Measurements from ENCODE around the gene MCM8. TPM values are rescaled to one million over a fixed set of nuclear protein-coding genes. Genes with fewer than 3 reads are reported as not detected.

Gene MCM8
- total and polyA plus RNA-seq, 2 experiments from 2014 or later, result 1.5 to 7.7 TPM

GRCh38 chr20:6024768-6025167 is 74.3 kb downstream of the MCM8 start:
- no peak overlapping the region for H2AFZ ChIP-seq
- no peak overlapping the region for H3K27ac ChIP-seq
- no peak overlapping the region for H3K9ac ChIP-seq
- WGBS, 2 experiments (ENCODE audit: low coverage in 1 of 2, low lambda C conversion rate in 2 of 2, missing lambda C conversion rate in 2 of 2), result 97 to 100% methylated on average over 1 of the region's 1 CpG
- H3K36me3 ChIP-seq (ENCODE audit: low read depth), result peaks cover 30% of the 10 kb centered on the region
- H3K79me2 ChIP-seq (ENCODE audit: insufficient read depth), result peaks cover 99% of the 10 kb centered on the region
- no peaks in the 10 kb centered on the region for H4K20me1 ChIP-seq (ENCODE audit: insufficient read depth)
- 0 out of 2 replicates have a peak, but pooled peaks cover 4% of the 10 kb centered on the region for H3F3A ChIP-seq (ENCODE audit: insufficient read depth)
- TF ChIP-seq EZH2 (IDR thresholded peaks at IDR 0.05; ENCODE audit: insufficient read depth, poor library complexity, severe bottlenecking), result no peak
- no peak for TF ChIP-seq EZH2phosphoT487 (IDR thresholded peaks at IDR 0.05; ENCODE audit: insufficient read depth, low read depth)
- H3K4me1 ChIP-seq (ENCODE audit: insufficient read depth), result peaks cover 10% of the 10 kb centered on the region; the same call in 1 of the 2 replicates
- no peak overlapping the region for H3K4me2 ChIP-seq (ENCODE audit: unreplicated experiment)
- no peaks in the 10 kb centered on the region for H3K9me2 ChIP-seq (ENCODE audit: insufficient read depth)
- no peaks in the 10 kb centered on the region for H3K27me3 ChIP-seq (replicated peaks; ENCODE audit: insufficient read depth)
- no peaks in the 10 kb centered on the region for H3K9me3 ChIP-seq (ENCODE audit: low read depth)
- no peak for DNase-seq
- H3K4me3 ChIP-seq, result no peak overlapping the region
- in situ Hi-C loops (cut with MboI), result no loop called here

- H2AFZ ChIP-seq, result no peak overlapping the region
- H3K4me2 ChIP-seq (ENCODE audit: unreplicated experiment), result no peak overlapping the region
- no peak overlapping the region for H3K27ac ChIP-seq
- peaks cover 99% of the 10 kb centered on the region for H3K79me2 ChIP-seq (ENCODE audit: insufficient read depth)
- H3K36me3 ChIP-seq (ENCODE audit: low read depth), result peaks cover 30% of the 10 kb centered on the region
- WGBS, 2 experiments (ENCODE audit: low coverage in 1 of 2, low lambda C conversion rate in 2 of 2, missing lambda C conversion rate in 2 of 2), result 93% methylated on average over 3 of the region's 3 CpGs
- no peak overlapping the region for H3K4me3 ChIP-seq
- H3K9ac ChIP-seq, result no peak overlapping the region
- TF ChIP-seq EZH2phosphoT487 (IDR thresholded peaks at IDR 0.05; ENCODE audit: insufficient read depth, low read depth) (no peak), EZH2 (IDR thresholded peaks at IDR 0.05; ENCODE audit: insufficient read depth, poor library complexity, severe bottlenecking) (no peak)
- peak; percentile 40 for DNase-seq
- H3K27me3 ChIP-seq (replicated peaks; ENCODE audit: insufficient read depth), result no peaks in the 10 kb centered on the region
- H3F3A ChIP-seq (ENCODE audit: insufficient read depth), result no peaks in the 10 kb centered on the region
- H3K4me1 ChIP-seq (ENCODE audit: insufficient read depth), result peaks cover 11% of the 10 kb centered on the region; the same call in 1 of the 2 replicates
- H4K20me1 ChIP-seq (ENCODE audit: insufficient read depth), result no peaks in the 10 kb centered on the region
- in situ Hi-C loops (cut with MboI), result no loop called here
- no peaks in the 10 kb centered on the region for H3K9me3 ChIP-seq (ENCODE audit: low read depth)
- no peaks in the 10 kb centered on the region for H3K9me2 ChIP-seq (ENCODE audit: insufficient read depth)
These were observed 75.6 kb downstream of the MCM8 start for GRCh38 chr20:6026051-6026450.

GRCh38 chr20:6028818-6029217 is 78.4 kb downstream of the MCM8 start:
- no peak overlapping the region for H3K9ac ChIP-seq
- H3F3A ChIP-seq (ENCODE audit: insufficient read depth), result no peaks in the 10 kb centered on the region
- no peaks in the 10 kb centered on the region for H3K9me3 ChIP-seq (ENCODE audit: low read depth)
- no peak overlapping the region for H3K27ac ChIP-seq
- in situ Hi-C loops (cut with MboI), result no loop called here
- H4K20me1 ChIP-seq (ENCODE audit: insufficient read depth), result no peaks in the 10 kb centered on the region
- no peak overlapping the region for H2AFZ ChIP-seq
- peaks cover 11% of the 10 kb centered on the region; the same call in 1 of the 2 replicates for H3K4me1 ChIP-seq (ENCODE audit: insufficient read depth)
- peaks cover 97% of the 10 kb centered on the region for H3K79me2 ChIP-seq (ENCODE audit: insufficient read depth)
- H3K9me2 ChIP-seq (ENCODE audit: insufficient read depth), result no peaks in the 10 kb centered on the region
- DNase-seq, result no peak
- TF ChIP-seq EZH2phosphoT487 (IDR thresholded peaks at IDR 0.05; ENCODE audit: insufficient read depth, low read depth) (no peak), EZH2 (IDR thresholded peaks at IDR 0.05; ENCODE audit: insufficient read depth, poor library complexity, severe bottlenecking) (no peak)
- no peak overlapping the region for H3K4me3 ChIP-seq
- peaks cover 29% of the 10 kb centered on the region for H3K36me3 ChIP-seq (ENCODE audit: low read depth)
- H3K4me2 ChIP-seq (ENCODE audit: unreplicated experiment), result no peak overlapping the region
- no peaks in the 10 kb centered on the region for H3K27me3 ChIP-seq (replicated peaks; ENCODE audit: insufficient read depth)

GRCh38 chr20:6029538-6029937 is 79.1 kb downstream of the MCM8 start:
- TF ChIP-seq EZH2 (IDR thresholded peaks at IDR 0.05; ENCODE audit: insufficient read depth, poor library complexity, severe bottlenecking), result no peak
- no peak for TF ChIP-seq EZH2phosphoT487 (IDR thresholded peaks at IDR 0.05; ENCODE audit: insufficient read depth, low read depth)
- H3K9ac ChIP-seq, result no peak overlapping the region
- peaks cover 33% of the 10 kb centered on the region for H3K36me3 ChIP-seq (ENCODE audit: low read depth)
- no peaks in the 10 kb centered on the region for H3K27me3 ChIP-seq (replicated peaks; ENCODE audit: insufficient read depth)
- no peak overlapping the region for H2AFZ ChIP-seq
- 0 out of 2 replicates have a peak, but pooled peaks cover 3% of the 10 kb centered on the region for H4K20me1 ChIP-seq (ENCODE audit: insufficient read depth)
- H3F3A ChIP-seq (ENCODE audit: insufficient read depth), result no peaks in the 10 kb centered on the region
- in situ Hi-C loops (cut with MboI), result no loop called here
- H3K4me3 ChIP-seq, result no peak overlapping the region
- no peak overlapping the region for H3K4me2 ChIP-seq (ENCODE audit: unreplicated experiment)
- WGBS, 2 experiments (ENCODE audit: low coverage in 1 of 2, low lambda C conversion rate in 2 of 2, missing lambda C conversion rate in 2 of 2), result 24 to 25% methylated on average over 6 of the region's 6 CpGs
- peaks cover 90% of the 10 kb centered on the region for H3K79me2 ChIP-seq (ENCODE audit: insufficient read depth)
- no peaks in the 10 kb centered on the region for H3K9me2 ChIP-seq (ENCODE audit: insufficient read depth)
- peak; percentile 62 for DNase-seq
- peaks cover 11% of the 10 kb centered on the region; the same call in 1 of the 2 replicates for H3K4me1 ChIP-seq (ENCODE audit: insufficient read depth)
- peak overlapping the region; percentile 23; the same call in 1 of the 2 replicates for H3K27ac ChIP-seq
- no peaks in the 10 kb centered on the region for H3K9me3 ChIP-seq (ENCODE audit: low read depth)

All from GM23248 (cell line).